Measurements from ENCODE around the gene NME7.

The NME7 gene

DNA sequence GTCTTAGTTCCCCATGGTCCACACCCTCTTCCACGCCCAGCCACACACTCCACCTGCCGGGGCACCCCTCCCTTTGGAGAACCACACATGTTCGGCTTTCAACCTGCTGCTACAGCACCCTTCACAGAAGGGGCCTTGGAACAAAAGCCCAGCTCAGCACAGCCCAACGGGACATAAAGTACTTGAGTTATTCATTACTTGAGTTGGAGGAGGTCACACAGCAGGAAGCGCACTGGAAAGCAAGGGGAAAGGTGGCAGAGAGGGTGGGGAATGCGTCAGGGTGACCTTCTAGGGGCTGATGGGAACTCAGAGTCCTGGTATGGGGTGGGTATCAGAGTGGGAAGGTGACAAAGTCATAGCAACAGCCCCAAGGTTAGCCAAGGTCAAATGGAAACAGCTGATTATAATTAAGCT lies 264.1 kb downstream of the NME7 start:
- DNase-seq = peak; percentile 56

- no peak for DNase-seq
These were observed 264.6 kb downstream of the NME7 start for GRCh38 chr1:169103002-169103401.

GRCh38 chr1:169102567-169102966 lies 265.0 kb downstream of the NME7 start:
- DNase-seq = no peak

DNA sequence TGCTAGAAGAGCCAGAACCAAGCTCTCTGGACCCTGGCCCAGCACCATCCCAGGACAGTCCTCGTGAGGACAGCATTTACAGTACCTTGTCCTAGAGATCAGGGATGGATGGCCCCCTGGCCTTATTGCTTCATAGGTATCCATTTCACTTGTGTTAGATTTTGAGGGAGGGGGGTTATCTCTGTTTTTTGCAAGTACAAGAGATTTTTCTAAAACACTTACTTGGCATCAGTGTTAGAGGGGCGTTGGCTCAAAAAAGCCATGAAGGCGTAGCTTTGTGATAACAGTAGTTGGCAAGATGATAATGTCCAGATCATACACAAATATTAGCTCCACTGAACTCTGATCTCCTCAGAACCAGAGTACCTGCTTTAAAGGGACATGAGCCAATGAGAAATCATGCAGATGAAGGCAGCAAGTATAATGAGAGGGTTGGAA lies 266.9 kb downstream of the NME7 start:
- no peak for DNase-seq

DNA sequence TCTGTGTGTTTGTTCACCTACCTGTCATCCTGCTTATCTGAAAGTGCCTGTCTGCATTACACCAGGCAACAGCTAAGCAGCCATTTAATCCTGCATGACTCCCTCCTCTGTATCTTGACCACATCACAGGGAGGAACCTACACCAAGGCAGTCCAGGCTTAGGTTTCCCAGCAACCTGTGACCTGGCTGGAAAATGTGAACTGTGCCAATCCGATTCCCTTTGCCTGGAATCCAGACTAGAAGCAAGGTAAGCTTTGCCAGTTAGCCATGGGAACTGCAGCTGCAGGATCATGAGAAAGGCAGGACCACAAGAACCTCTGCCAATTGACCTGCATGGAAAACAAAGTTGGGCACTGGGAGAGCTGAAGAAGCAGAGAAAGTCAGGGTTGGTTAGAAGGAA lies 267.4 kb downstream of the NME7 start:
- no peak for DNase-seq

DNA sequence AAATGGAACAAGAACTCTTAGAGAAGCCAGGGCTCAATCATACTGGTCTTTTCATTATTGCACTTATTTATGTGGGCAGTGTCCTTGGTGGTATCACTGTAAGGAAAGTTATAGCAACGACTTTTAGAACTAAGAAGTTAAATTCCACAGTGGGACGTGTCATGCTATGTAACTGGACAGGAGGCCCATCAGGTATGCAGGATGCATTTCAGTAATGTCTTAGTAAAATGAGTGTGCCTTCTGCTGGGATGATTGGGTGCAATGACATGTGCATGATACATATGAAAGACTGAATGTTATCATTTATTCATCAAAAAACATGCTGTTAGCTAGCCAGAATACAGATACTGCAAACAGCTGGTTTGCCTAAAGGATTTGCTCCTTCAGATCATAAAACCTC lies 268.0 kb downstream of the NME7 start:
- no peak for DNase-seq

DNA sequence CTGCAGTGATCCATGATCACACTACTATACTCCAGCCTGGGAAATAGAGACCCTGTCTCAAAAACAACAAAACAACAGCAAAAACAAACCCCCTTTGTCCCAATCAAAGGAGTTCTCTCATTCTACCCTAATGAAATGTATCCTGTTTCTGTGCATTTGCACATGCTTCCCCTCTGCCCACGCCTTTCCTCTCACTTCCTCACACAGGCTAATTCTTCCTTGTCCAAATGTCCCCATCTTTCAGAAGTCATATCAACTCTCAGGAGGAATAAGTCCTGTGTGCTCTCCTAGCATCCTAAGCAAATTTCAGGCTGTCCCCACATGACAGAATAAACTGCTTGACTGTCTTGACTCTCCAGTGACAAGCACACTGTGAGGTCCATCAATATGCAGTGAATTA lies 269.2 kb downstream of the NME7 start:
- DNase-seq = no peak

- no peak for DNase-seq
These were observed 272.6 kb downstream of the NME7 start for GRCh38 chr1:169094897-169095569.

- DNase-seq = no peak
These were observed 275.2 kb downstream of the NME7 start for GRCh38 chr1:169092399-169092798.

DNA sequence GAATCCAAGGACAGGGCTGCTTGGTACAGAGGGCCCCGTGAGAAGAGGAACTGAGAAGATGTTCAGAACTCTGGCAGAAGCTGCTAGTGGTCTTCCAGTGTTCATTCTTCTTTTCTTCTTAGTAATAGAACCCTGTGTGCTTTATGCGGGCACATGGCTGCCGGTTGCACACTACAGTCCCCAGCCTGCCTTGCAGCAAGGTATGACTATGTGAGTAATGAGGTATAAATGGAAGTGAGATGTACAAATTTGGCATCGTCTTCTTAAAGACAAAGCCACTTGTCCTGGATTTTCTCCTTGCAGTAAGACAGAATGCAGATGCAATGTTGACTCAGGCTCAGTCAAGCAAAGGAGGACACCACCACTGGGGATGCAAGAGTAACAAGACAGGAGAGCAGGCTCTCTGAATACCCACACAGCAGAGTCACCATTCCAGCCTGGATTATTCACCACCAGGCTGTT lies 276.1 kb downstream of the NME7 start:
- DNase-seq = no peak

- no peak for DNase-seq
These were observed 276.7 kb downstream of the NME7 start for GRCh38 chr1:169090900-169091311.

- DNase-seq = no peak
These were observed 277.2 kb downstream of the NME7 start for GRCh38 chr1:169090308-169090899.

GRCh38 chr1:169089776-169090175 lies 277.8 kb downstream of the NME7 start:
- no peak for DNase-seq

- DNase-seq = no peak
These were observed 279.7 kb downstream of the NME7 start for GRCh38 chr1:169087876-169088275.

- no peak for DNase-seq
These were observed 280.8 kb downstream of the NME7 start for GRCh38 chr1:169086603-169087455.

- DNase-seq = no peak
These were observed 281.7 kb downstream of the NME7 start for GRCh38 chr1:169085911-169086310.
